GM23248 (cell line): ENCODE results near the gene DLG2. TPM values are rescaled to one million over a fixed set of nuclear protein-coding genes. Genes with fewer than 3 reads are reported as not detected.

Experiments
- DNase-seq: peaks from one replicate; pipeline ENCODE4 v3.0.0-alpha.2; 2015
- H2AFZ ChIP-seq: fragments of 200-600 bp; sonication (generic); 2 replicates; pipeline ENCODE4 v1.6.1; 2016; ENCODE audit warnings: antibody characterized with exemption
- H3F3A ChIP-seq: fragments of 200-600 bp; sonication (generic); 2 replicates; pipeline ENCODE4 v1.6.1; 2016; ENCODE audit warnings: mild to moderate bottlenecking, antibody characterized with exemption, mixed run types; ENCODE audit not compliant: insufficient read depth
- H3K27ac ChIP-seq: fragments of 200-600 bp; sonication (generic); 2 replicates; pipeline ENCODE4 v1.5.1; 2016; ENCODE audit warnings: mild to moderate bottlenecking
- H3K27me3 ChIP-seq: fragments of 200-600 bp; sonication (generic); replicated peaks from 2 replicates; pipeline ENCODE4 v1.6.1; 2016; ENCODE audit warnings: mild to moderate bottlenecking; ENCODE audit not compliant: insufficient read depth
- H3K36me3 ChIP-seq: fragments of 200-600 bp; sonication (generic); 2 replicates; pipeline ENCODE4 v1.6.1; 2016; ENCODE audit warnings: low read depth, mild to moderate bottlenecking
- H3K4me1 ChIP-seq: fragments of 200-600 bp; sonication (generic); 2 replicates; pipeline ENCODE4 v1.6.1; 2016; ENCODE audit warnings: mild to moderate bottlenecking; ENCODE audit not compliant: insufficient read depth
- H3K4me2 ChIP-seq: fragments of 200-600 bp; sonication (generic); one replicate; pipeline ENCODE4 v1.6.1; 2016; ENCODE audit warnings: mild to moderate bottlenecking; ENCODE audit not compliant: unreplicated experiment
- H3K4me3 ChIP-seq: fragments of 200-600 bp; sonication (generic); 2 replicates; pipeline ENCODE4 v1.5.1; 2016; ENCODE audit warnings: mild to moderate bottlenecking
- H3K79me2 ChIP-seq: fragments of 200-600 bp; sonication (generic); 2 replicates; pipeline ENCODE4 v1.6.1; 2016; ENCODE audit warnings: mild to moderate bottlenecking; ENCODE audit not compliant: insufficient read depth
- H3K9ac ChIP-seq: fragments of 200-600 bp; sonication (generic); 2 replicates; pipeline ENCODE4 v1.6.1; 2016; ENCODE audit warnings: mild to moderate bottlenecking
- H3K9me2 ChIP-seq: fragments of 200-600 bp; sonication (generic); 2 replicates; pipeline ENCODE4 v1.6.1; 2016; ENCODE audit warnings: mixed run types, mild to moderate bottlenecking, moderate library complexity; ENCODE audit not compliant: insufficient read depth
- H3K9me3 ChIP-seq: fragments of 200-600 bp; sonication (generic); one replicate; pipeline ENCODE4 v1.6.1; 2017; ENCODE audit warnings: low read depth
- H4K20me1 ChIP-seq: fragments of 200-600 bp; sonication (generic); 2 replicates; pipeline ENCODE4 v1.6.0; 2016; ENCODE audit not compliant: insufficient read depth
- EZH2 ChIP-seq: fragments of 200-600 bp; sonication (generic); IDR thresholded peaks from 2 replicates; pipeline ENCODE4 v1.6.1; 2018; ENCODE audit warnings: antibody characterized with exemption, mild to moderate bottlenecking; ENCODE audit not compliant: insufficient read depth, poor library complexity, severe bottlenecking
- EZH2phosphoT487 ChIP-seq: fragments of 200-600 bp; sonication (generic); IDR thresholded peaks from 2 replicates; pipeline ENCODE4 v1.6.1; 2018; ENCODE audit warnings: antibody characterized with exemption, moderate library complexity, mild to moderate bottlenecking, low read depth; ENCODE audit not compliant: insufficient read depth
- WGBS, 2 experiments: methylation state at CpG; one replicate each; pipeline ENCODE4 v1.1.6; 2015 to 2017; ENCODE audit warnings: low lambda C conversion rate in 2 of 2, low coverage in 1 of 2; ENCODE audit errors: missing lambda C conversion rate in 2 of 2; 5-methylcytosine and 5-hydroxymethylcytosine counted together
- in situ Hi-C: fragments of 300-500 bp; cut with MboI; formaldehyde crosslinking; loops from 2 replicates; pipeline ENCODE4 v1.15.0; 2020
- polyA plus RNA-seq: library from polyadenylated mRNA; unstranded; fragments of >200 nt; fragmentation: Nextera tagmentation; extraction: Ambion mirVana; gene quantifications from 2 replicates; pipeline ENCODE4 v1.2.1, GENCODE V29; 2016
- total RNA-seq: library from RNA; depleted of rRNA; stranded (reverse); fragments of >200 nt; shearing (Covaris generic); gene quantifications from 2 replicates; pipeline ENCODE4 v1.2.3, GENCODE V29; 2014

The DLG2 gene
- total and polyA plus RNA-seq, 2 experiments from 2014 or later = 1.1 to 1.7 TPM

- Histone ChIP-seq H3K27ac (no peak overlapping the region), H3K9ac (no peak overlapping the region), H3K9me3 (no peaks in the 10 kb centered on the region), H3K4me1 (peaks cover 16% of the 10 kb centered on the region), H4K20me1 (no peaks in the 10 kb centered on the region), H3K4me3 (no peak overlapping the region), H3K4me2 (peak overlapping the region; percentile 16), H3F3A (no peaks in the 10 kb centered on the region), H3K79me2 (no peaks in the 10 kb centered on the region), H3K9me2 (no peaks in the 10 kb centered on the region), H3K36me3 (no peaks in the 10 kb centered on the region), H2AFZ (no peak overlapping the region), H3K27me3 (no peaks in the 10 kb centered on the region)
- peak; percentile 55 for DNase-seq
- in situ Hi-C loops = no loop called here
- TF ChIP-seq EZH2 (no peak), EZH2phosphoT487 (no peak)
- WGBS, 2 experiments = 23 to 31% methylated on average over 3 of the region's 3 CpGs
Observed at GRCh38 chr11:85076535-85077330, 550.4 kb downstream of the DLG2 start.

- no peaks in the 10 kb centered on the region for H3F3A ChIP-seq
- in situ Hi-C loops = no loop called here
- 91 to 96% methylated on average over 1 of the region's 1 CpG for WGBS, 2 experiments
Observed at GRCh38 chr11:85062659-85063058, 564.5 kb downstream of the DLG2 start.

DNA sequence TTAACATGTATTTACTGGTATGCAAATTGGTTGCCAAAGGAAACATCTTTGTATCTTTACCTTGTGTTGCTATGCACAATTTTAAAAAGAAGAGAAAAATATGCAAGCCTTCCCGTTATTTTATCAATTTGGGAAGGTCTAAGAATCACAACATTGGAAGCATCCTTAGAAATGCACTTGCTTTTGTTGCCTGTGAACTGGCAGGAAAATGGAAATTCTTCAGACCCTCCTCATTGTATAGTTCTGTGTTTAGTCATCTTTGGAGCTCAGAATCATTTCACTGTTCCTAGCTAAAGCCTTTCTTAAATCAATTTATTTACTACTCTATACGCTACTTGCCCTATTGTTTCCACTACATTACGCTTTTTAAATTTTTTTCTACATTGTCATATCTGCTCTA is 574.5 kb downstream of the DLG2 start:
- Histone ChIP-seq H3K36me3 (no peaks in the 10 kb centered on the region), H3K79me2 (no peaks in the 10 kb centered on the region), H3K9ac (no peak overlapping the region), H3K9me3 (no peaks in the 10 kb centered on the region), H4K20me1 (no peaks in the 10 kb centered on the region), H3K27me3 (no peaks in the 10 kb centered on the region), H3K4me2 (no peak overlapping the region), H3K4me3 (no peak overlapping the region), H2AFZ (no peak overlapping the region), H3K27ac (no peak overlapping the region), H3F3A (no peaks in the 10 kb centered on the region), H3K4me1 (no peaks in the 10 kb centered on the region), H3K9me2 (no peaks in the 10 kb centered on the region)
- DNase-seq = no peak
- TF ChIP-seq EZH2phosphoT487 = no peak
- TF ChIP-seq EZH2 = no peak
- 84 to 86% methylated on average over 3 of the region's 3 CpGs for WGBS, 2 experiments
- in situ Hi-C loops = no loop called here

More at GRCh38 chr11:85062659-85063058, 564.5 kb downstream of the DLG2 start:
- Histone ChIP-seq H3K4me2 (no peak overlapping the region), H3K27ac (no peak overlapping the region), H3K9me2 (no peaks in the 10 kb centered on the region), H3K27me3 (no peaks in the 10 kb centered on the region), H2AFZ (no peak overlapping the region), H3K4me1 (no peaks in the 10 kb centered on the region), H3K9me3 (no peaks in the 10 kb centered on the region), H3K4me3 (no peak overlapping the region), H3K79me2 (no peaks in the 10 kb centered on the region), H3K9ac (no peak overlapping the region), H3K36me3 (no peaks in the 10 kb centered on the region), H4K20me1 (no peaks in the 10 kb centered on the region)
- TF ChIP-seq EZH2 = no peak
- TF ChIP-seq EZH2phosphoT487 = no peak
- no peak for DNase-seq

DNA sequence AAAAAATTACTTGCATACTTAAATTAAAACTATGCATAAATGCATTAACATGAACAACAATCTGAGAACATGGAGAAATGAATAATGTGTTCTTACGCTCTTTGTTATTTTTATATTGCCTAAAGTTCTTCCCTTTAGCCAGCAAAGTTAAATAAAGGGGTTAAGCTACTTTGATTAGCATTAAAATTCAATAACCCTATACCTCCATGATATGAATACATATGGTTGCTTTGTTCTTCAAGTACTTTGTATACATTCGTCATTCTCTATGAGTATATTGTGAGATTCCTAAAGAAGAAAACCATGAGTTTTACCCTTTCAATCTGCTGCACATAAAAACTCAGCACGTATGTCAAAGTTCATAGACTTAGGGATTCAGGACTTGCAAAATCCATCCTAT is 578.3 kb downstream of the DLG2 start:
- Histone ChIP-seq H3K36me3 (no peaks in the 10 kb centered on the region), H4K20me1 (no peaks in the 10 kb centered on the region), H3K9me2 (no peaks in the 10 kb centered on the region), H3K27me3 (no peaks in the 10 kb centered on the region), H3K9me3 (no peaks in the 10 kb centered on the region), H2AFZ (no peak overlapping the region), H3K4me3 (no peak overlapping the region), H3K4me1 (no peaks in the 10 kb centered on the region), H3K79me2 (no peaks in the 10 kb centered on the region), H3K27ac (no peak overlapping the region), H3K9ac (no peak overlapping the region), H3F3A (no peaks in the 10 kb centered on the region), H3K4me2 (no peak overlapping the region)
- DNase-seq = no peak
- in situ Hi-C loops = no loop called here
- TF ChIP-seq EZH2 (no peak), EZH2phosphoT487 (no peak)
- WGBS, 2 experiments = 68 to 71% methylated on average over 3 of the region's 3 CpGs

DNA sequence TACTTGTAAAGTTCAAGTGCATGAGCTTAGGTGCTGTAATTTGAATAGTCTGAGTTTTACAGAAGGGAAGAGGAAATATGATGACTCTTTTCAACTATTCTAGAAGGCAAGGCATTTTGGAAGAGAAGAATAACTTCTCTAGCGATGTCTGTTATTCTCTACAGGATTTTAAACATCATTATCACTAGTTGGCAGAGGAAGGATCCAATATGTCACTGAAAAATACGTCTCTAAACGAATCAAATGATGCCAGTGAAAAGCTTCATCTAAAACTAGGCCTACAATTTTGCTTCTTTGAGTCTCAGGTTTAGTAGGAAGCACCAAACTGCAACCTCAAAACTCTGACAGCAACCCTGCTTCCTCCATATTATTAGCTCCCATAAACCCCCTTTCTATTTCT is 581.4 kb downstream of the DLG2 start:
- Histone ChIP-seq H3K27ac (no peak overlapping the region), H4K20me1 (no peaks in the 10 kb centered on the region), H3K4me1 (no peaks in the 10 kb centered on the region), H3K27me3 (no peaks in the 10 kb centered on the region), H2AFZ (no peak overlapping the region), H3K4me2 (no peak overlapping the region), H3K79me2 (no peaks in the 10 kb centered on the region), H3K9ac (no peak overlapping the region), H3K36me3 (no peaks in the 10 kb centered on the region), H3K9me2 (no peaks in the 10 kb centered on the region), H3F3A (no peaks in the 10 kb centered on the region), H3K9me3 (no peaks in the 10 kb centered on the region), H3K4me3 (no peak overlapping the region)
- DNase-seq = no peak
- TF ChIP-seq EZH2phosphoT487 (no peak), EZH2 (no peak)
- 61 to 78% methylated on average over 3 of the region's 3 CpGs for WGBS, 2 experiments
- in situ Hi-C loops = no loop called here
